HEK293 (cell line): ENCODE data around the gene FYB2.

Source experiments
- CTCF ChIP-seq: fragments of 450-650 bp; formaldehyde crosslinking; IDR thresholded peaks from 2 replicates; pipeline ENCODE4 v1.5.1; 2016; ENCODE audit warnings: missing biosample characterization, missing genetic modification characterization
- GLI4 ChIP-seq: fragments of 450-650 bp; formaldehyde crosslinking; IDR thresholded peaks from 2 replicates; pipeline ENCODE4 v1.5.1; 2016; ENCODE audit warnings: missing biosample characterization, missing genetic modification characterization
- GLIS1 ChIP-seq: fragments of 450-650 bp; formaldehyde crosslinking; IDR thresholded peaks from 2 replicates; pipeline ENCODE4 v1.5.1; 2016; ENCODE audit warnings: missing biosample characterization, missing genetic modification characterization
- HOXC10 ChIP-seq: sonication (generic); formaldehyde crosslinking; IDR thresholded peaks from 2 replicates; pipeline ENCODE4 v1.8.1; 2023; ENCODE audit warnings: mild to moderate bottlenecking, missing genetic modification reagents
- KLF1 ChIP-seq: fragments of 450-650 bp; formaldehyde crosslinking; IDR thresholded peaks from 2 replicates; pipeline ENCODE4 v1.5.1; 2016; ENCODE audit warnings: missing biosample characterization, missing genetic modification characterization
- MEIS1 ChIP-seq: sonication (generic); formaldehyde crosslinking; IDR thresholded peaks from 2 replicates; pipeline ENCODE4 v1.8.1; 2022; ENCODE audit warnings: missing genetic modification reagents, mild to moderate bottlenecking, borderline replicate concordance
- SETDB1 ChIP-seq: IDR thresholded peaks from one replicate; pipeline ENCODE4 v1.6.1; 2017; ENCODE audit warnings: mild to moderate bottlenecking, low read length, moderate library complexity, mixed read lengths; ENCODE audit not compliant: insufficient read length
- ZNF175 ChIP-seq: fragments of 450-650 bp; formaldehyde crosslinking; IDR thresholded peaks from 2 replicates; pipeline ENCODE4 v1.5.1; 2016; ENCODE audit warnings: missing biosample characterization, missing genetic modification characterization
- ZNF837 ChIP-seq: fragments of 450-650 bp; formaldehyde crosslinking; IDR thresholded peaks from 2 replicates; pipeline ENCODE4 v1.5.1; 2016; ENCODE audit warnings: missing biosample characterization, missing genetic modification characterization
- TF ChIP-seq, protein P1 (sequence below): fragments of 450-650 bp; formaldehyde crosslinking; IDR thresholded peaks from 2 replicates; pipeline ENCODE4 v1.5.1; 2017; ENCODE audit warnings: missing biosample characterization, missing genetic modification characterization
- TF ChIP-seq, protein P2 (sequence below): fragments of 450-650 bp; formaldehyde crosslinking; IDR thresholded peaks from 2 replicates; pipeline ENCODE4 v1.5.1; 2016; ENCODE audit warnings: missing biosample characterization, missing genetic modification characterization

DNA sequence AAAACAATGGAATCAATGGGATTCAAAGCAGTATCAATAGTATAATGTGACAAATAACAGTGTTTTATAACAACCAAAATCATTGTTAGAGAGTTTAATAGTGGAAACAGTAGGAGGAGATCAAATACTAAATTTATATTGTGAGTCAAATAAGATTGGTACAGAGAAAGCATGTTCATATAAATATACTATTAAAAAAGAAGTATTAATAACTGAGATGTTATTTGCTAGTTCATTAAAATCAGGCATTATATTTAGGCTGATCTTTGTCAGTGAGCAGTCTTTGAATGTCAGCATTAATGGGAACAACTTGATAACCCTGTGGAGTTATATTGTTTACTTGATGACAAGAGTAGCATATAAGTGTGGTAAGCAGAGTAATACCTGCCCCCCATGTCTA, 143.4 kb downstream of the FYB2 start:
- no peak for TF ChIP-seq CTCF (tag by site-specific recombination)
- no peak for TF ChIP-seq GLIS1 (tag by site-specific recombination)
- no peak for TF ChIP-seq ZNF837 (tag by site-specific recombination)
- TF ChIP-seq, protein P1, sequence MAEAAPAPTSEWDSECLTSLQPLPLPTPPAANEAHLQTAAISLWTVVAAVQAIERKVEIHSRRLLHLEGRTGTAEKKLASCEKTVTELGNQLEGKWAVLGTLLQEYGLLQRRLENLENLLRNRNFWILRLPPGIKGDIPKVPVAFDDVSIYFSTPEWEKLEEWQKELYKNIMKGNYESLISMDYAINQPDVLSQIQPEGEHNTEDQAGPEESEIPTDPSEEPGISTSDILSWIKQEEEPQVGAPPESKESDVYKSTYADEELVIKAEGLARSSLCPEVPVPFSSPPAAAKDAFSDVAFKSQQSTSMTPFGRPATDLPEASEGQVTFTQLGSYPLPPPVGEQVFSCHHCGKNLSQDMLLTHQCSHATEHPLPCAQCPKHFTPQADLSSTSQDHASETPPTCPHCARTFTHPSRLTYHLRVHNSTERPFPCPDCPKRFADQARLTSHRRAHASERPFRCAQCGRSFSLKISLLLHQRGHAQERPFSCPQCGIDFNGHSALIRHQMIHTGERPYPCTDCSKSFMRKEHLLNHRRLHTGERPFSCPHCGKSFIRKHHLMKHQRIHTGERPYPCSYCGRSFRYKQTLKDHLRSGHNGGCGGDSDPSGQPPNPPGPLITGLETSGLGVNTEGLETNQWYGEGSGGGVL, result no peak
- no peak for TF ChIP-seq KLF1 (tag by site-specific recombination)
- no peak for TF ChIP-seq GLI4 (tag by site-specific recombination)
- TF ChIP-seq MEIS1 (CRISPR knock-in tag), result no peak
- TF ChIP-seq SETDB1, result no peak
- TF ChIP-seq, protein P2, sequence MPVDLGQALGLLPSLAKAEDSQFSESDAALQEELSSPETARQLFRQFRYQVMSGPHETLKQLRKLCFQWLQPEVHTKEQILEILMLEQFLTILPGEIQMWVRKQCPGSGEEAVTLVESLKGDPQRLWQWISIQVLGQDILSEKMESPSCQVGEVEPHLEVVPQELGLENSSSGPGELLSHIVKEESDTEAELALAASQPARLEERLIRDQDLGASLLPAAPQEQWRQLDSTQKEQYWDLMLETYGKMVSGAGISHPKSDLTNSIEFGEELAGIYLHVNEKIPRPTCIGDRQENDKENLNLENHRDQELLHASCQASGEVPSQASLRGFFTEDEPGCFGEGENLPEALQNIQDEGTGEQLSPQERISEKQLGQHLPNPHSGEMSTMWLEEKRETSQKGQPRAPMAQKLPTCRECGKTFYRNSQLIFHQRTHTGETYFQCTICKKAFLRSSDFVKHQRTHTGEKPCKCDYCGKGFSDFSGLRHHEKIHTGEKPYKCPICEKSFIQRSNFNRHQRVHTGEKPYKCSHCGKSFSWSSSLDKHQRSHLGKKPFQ (tag by site-specific recombination), result no peak
- TF ChIP-seq HOXC10 (CRISPR knock-in tag), result no peak
- TF ChIP-seq ZNF175 (tag by site-specific recombination), result no peak
